Left lung (tissue), 10 donors: ENCODE data around the gene CRIM1. TPM values are rescaled to one million over a fixed set of nuclear protein-coding genes. Genes with fewer than 3 reads are reported as not detected.

ENCODE experiments used
- ATAC-seq: fragments of 200-7000 bp; cut with Tn5 transposase; one replicate; pipeline ENCODE4 v1.9.1; 2020; ENCODE audit warnings: moderate library complexity
- DNase-seq, 4 donors: peaks; one replicate each; pipeline ENCODE4 v3.0.0-alpha.2; 2013 to 2020
- H3K27ac ChIP-seq, 2 donors: fragments of 200-600 bp; sonication (generic) in 1 of 2; one replicate each; pipeline versions ENCODE4 v1.5.0 to v1.8.0; 2020 to 2021
- H3K27me3 ChIP-seq, 2 donors: fragments of 200-600 bp; sonication (generic) in 1 of 2; one replicate each; pipeline versions ENCODE4 v1.5.0 to v1.8.0; 2020 to 2021
- H3K36me3 ChIP-seq, 2 donors: fragments of 200-600 bp; sonication (generic) in 1 of 2; one replicate each; pipeline versions ENCODE4 v1.5.0 to v1.8.0; 2020 to 2021
- H3K4me1 ChIP-seq, 2 donors: fragments of 200-600 bp; one replicate each; pipeline ENCODE4 v1.8.0; 2021
- H3K4me3 ChIP-seq, 2 donors: fragments of 200-600 bp; sonication (generic) in 1 of 2; one replicate each; pipeline versions ENCODE4 v1.5.0 to v1.8.0; 2020 to 2021; ENCODE audit warnings: mild to moderate bottlenecking in 1 of 2
- H3K9me3 ChIP-seq, 2 donors: fragments of 200-600 bp; sonication (generic) in 1 of 2; one replicate each; pipeline versions ENCODE4 v1.5.0 to v1.8.0; 2020 to 2021
- intact Hi-C, 2 donors: fragments of 100-400 bp; cut with DNase I; formaldehyde crosslinking; loops; one replicate each; pipeline versions ENCODE4 v1.11.2 to v1.14.2; 2022
- polyA plus RNA-seq, 6 donors: library from polyadenylated mRNA; unstranded; fragments of 120-200 nt; gene quantifications; one replicate each; pipeline ENCODE4 v1.2.1, GENCODE V29; 2013; ENCODE audit not compliant: insufficient read length in 6 of 6
- total RNA-seq, 2 donors: library from RNA; stranded (reverse); fragmentation: NEBNext Ultra II Directional; extraction: Animal tissue kit (Norgen Biotek cat#: 25700); gene quantifications; one replicate each; pipeline ENCODE4 v1.2.1, GENCODE V29; 2021
- TF ChIP-seq, protein P1 (sequence below), 2 donors: fragments of 200-600 bp; sonication (generic) in 1 of 2; IDR thresholded peaks; one replicate each; pipeline versions ENCODE4 v1.5.0 to v1.8.0; 2021; ENCODE audit warnings: antibody characterized with exemption in 2 of 2
- donor health status: DM: no; HTN: yes; CAD: no.
- donor health status: DM: no; HTN: no; CAD: no.

CRIM1 gene
- total and polyA plus RNA-seq, 8 donors: 28.7 to 72.9 (median 31.4) TPM

DNA sequence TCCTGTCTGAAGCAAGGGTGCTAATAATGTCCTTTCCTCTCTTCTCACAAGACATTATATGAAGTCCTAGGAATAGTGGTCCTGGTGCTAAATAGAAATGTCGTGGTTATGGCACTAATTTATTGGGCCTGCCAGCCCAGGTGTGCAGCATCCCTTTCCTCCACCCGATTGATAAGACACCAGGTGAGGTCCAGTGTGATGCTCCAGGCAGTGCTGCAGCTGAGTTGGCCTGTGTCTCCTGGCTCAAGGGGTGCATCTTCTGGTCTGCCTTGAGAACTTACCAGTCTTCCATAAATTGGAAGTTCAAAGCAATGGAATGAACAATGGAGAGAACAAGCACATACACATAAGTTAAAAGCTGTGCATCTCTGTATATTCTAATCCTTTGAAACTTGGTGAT, 26.9 kb downstream of the CRIM1 start:
- DNase-seq (no peak), ATAC-seq (no peak)
- H3K4me3 ChIP-seq: no peak overlapping the region
- intact Hi-C loops: no loop called here
- H3K4me1 ChIP-seq: peaks cover 0 to 15% of the 10 kb centered on the region in 2 donors
- no peaks in the 10 kb centered on the region for H3K9me3 ChIP-seq
- TF ChIP-seq, protein P1, sequence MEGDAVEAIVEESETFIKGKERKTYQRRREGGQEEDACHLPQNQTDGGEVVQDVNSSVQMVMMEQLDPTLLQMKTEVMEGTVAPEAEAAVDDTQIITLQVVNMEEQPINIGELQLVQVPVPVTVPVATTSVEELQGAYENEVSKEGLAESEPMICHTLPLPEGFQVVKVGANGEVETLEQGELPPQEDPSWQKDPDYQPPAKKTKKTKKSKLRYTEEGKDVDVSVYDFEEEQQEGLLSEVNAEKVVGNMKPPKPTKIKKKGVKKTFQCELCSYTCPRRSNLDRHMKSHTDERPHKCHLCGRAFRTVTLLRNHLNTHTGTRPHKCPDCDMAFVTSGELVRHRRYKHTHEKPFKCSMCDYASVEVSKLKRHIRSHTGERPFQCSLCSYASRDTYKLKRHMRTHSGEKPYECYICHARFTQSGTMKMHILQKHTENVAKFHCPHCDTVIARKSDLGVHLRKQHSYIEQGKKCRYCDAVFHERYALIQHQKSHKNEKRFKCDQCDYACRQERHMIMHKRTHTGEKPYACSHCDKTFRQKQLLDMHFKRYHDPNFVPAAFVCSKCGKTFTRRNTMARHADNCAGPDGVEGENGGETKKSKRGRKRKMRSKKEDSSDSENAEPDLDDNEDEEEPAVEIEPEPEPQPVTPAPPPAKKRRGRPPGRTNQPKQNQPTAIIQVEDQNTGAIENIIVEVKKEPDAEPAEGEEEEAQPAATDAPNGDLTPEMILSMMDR (IDR thresholded peaks at IDR 0.05): no peak
- H3K27me3 ChIP-seq: no peaks in the 10 kb centered on the region
- no peak overlapping the region for H3K27ac ChIP-seq
- no peaks in the 10 kb centered on the region for H3K36me3 ChIP-seq

- DNase-seq (no peak), ATAC-seq (no peak)
- TF ChIP-seq, protein P1 (IDR thresholded peaks at IDR 0.05): no peak
- peaks cover 0 to 16% of the 10 kb centered on the region in 2 donors for H3K4me1 ChIP-seq
- no peaks in the 10 kb centered on the region for H3K27me3 ChIP-seq
- no peaks in the 10 kb centered on the region for H3K9me3 ChIP-seq
- H3K27ac ChIP-seq: no peak overlapping the region
- intact Hi-C loops: no loop called here
- no peak overlapping the region for H3K4me3 ChIP-seq
- no peaks in the 10 kb centered on the region for H3K36me3 ChIP-seq
These were observed 28.1 kb downstream of the CRIM1 start for GRCh38 chr2:36383726-36384125.

- TF ChIP-seq, protein P1 (IDR thresholded peaks at IDR 0.05): no peak
- DNase-seq: no peak
- Histone ChIP-seq H3K27me3 (no peaks in the 10 kb centered on the region), H3K27ac (no peak overlapping the region), H3K4me1 (peaks cover 0 to 17% of the 10 kb centered on the region in 2 donors), H3K9me3 (no peaks in the 10 kb centered on the region), H3K36me3 (no peaks in the 10 kb centered on the region), H3K4me3 (no peak overlapping the region)
- intact Hi-C loops: no loop called here
- no peak for ATAC-seq
These were observed 28.9 kb downstream of the CRIM1 start for GRCh38 chr2:36384454-36384853.

- ATAC-seq (no peak), DNase-seq (no peak)
- Histone ChIP-seq H3K4me1 (peaks cover 0 to 19% of the 10 kb centered on the region in 2 donors), H3K27me3 (no peaks in the 10 kb centered on the region), H3K9me3 (no peaks in the 10 kb centered on the region), H3K27ac (no peak overlapping the region), H3K4me3 (no peak overlapping the region), H3K36me3 (no peaks in the 10 kb centered on the region)
- intact Hi-C loops: no loop called here
- TF ChIP-seq, protein P1 (IDR thresholded peaks at IDR 0.05): no peak
These were observed 30.0 kb downstream of the CRIM1 start for GRCh38 chr2:36385603-36386002.

DNA sequence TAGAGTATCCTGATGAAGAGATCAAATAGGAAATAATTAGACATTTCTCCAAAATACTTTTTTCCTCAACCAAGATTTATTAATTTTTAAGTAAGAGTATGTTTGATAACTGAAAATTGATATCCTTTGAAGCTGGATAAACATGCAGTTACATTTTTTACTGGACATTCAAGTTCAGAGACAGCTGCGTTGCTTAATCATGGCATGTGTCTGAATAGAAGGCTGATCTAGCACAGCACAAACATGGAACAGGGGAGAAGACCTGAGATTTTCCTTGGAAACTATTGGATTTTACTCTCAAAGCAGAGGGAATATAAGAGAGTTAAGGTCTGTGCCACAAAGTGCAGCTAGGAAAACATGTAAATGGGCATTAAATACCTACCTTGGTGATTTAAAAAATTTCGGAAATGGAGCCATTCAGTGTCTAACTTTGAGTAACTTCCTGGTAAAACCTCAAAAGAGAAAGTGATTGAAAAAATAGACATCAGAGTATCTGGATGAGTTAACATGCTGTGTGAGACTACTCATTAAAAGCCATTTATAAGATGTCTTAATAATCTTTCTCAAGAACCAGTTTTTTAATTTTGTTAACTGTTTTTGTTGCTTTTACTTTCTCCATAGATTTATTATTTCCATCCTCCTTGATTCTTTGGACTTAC, 31.8 kb downstream of the CRIM1 start:
- no peak for ATAC-seq

More for the DNA sequence above, 31.8 kb downstream of the CRIM1 start:
- Histone ChIP-seq H3K36me3 (no peaks in the 10 kb centered on the region), H3K27ac (no peak overlapping the region), H3K4me3 (no peak overlapping the region), H3K4me1 (peaks cover 0 to 13% of the 10 kb centered on the region in 2 donors), H3K9me3 (no peaks in the 10 kb centered on the region), H3K27me3 (no peaks in the 10 kb centered on the region)
- DNase-seq: no peak
- TF ChIP-seq, protein P1 (IDR thresholded peaks at IDR 0.05): no peak
- intact Hi-C loops: no loop called here
